Measurements from ENCODE around the gene POGZ.
A peak's percentile ranks its signal among the peaks of the same experiment; 100 is the strongest.

The POGZ gene

GRCh38 chr1:151478140-151478812, 19.0 kb upstream of the POGZ start:
- no peak for TF ChIP-seq CTCF (IDR thresholded peaks at IDR 0.05; ENCODE audit: low read depth, low read length)
- no peak overlapping the region for H3K4me3 ChIP-seq (replicated peaks in 1 of 2; ENCODE audit: low read depth in 2 of 2, low read length in 2 of 2)
- DNase-seq (ENCODE audit: low read depth in 2 of 2) = no peak

GRCh38 chr1:151477066-151477465, 17.8 kb upstream of the POGZ start:
- TF ChIP-seq CTCF (IDR thresholded peaks at IDR 0.05; ENCODE audit: low read depth, low read length) = no peak
- H3K4me3 ChIP-seq (replicated peaks in 1 of 2; ENCODE audit: low read depth in 2 of 2, low read length in 2 of 2) = no peak overlapping the region
- DNase-seq (ENCODE audit: low read depth in 2 of 2) = no peak

- no peak overlapping the region for H3K4me3 ChIP-seq (replicated peaks in 1 of 2; ENCODE audit: low read depth in 2 of 2, low read length in 2 of 2)
- TF ChIP-seq CTCF (IDR thresholded peaks at IDR 0.05; ENCODE audit: low read depth, low read length) = no peak
- DNase-seq (ENCODE audit: low read depth in 2 of 2) = no peak
Observed at GRCh38 chr1:151476083-151476482, 16.8 kb upstream of the POGZ start.

- H3K4me3 ChIP-seq (replicated peaks in 1 of 2; ENCODE audit: low read depth in 2 of 2, low read length in 2 of 2) = no peak overlapping the region
- DNase-seq (ENCODE audit: low read depth in 2 of 2) = peak in 1 of 2 donors; percentile 40
- TF ChIP-seq CTCF (IDR thresholded peaks at IDR 0.05; ENCODE audit: low read depth, low read length) = no peak
Observed at GRCh38 chr1:151475175-151475574, 15.9 kb upstream of the POGZ start.

GRCh38 chr1:151474745-151475144, 15.5 kb upstream of the POGZ start:
- DNase-seq (ENCODE audit: low read depth in 2 of 2) = no peak
- no peak for TF ChIP-seq CTCF (IDR thresholded peaks at IDR 0.05; ENCODE audit: low read depth, low read length)
- H3K4me3 ChIP-seq (replicated peaks in 1 of 2; ENCODE audit: low read depth in 2 of 2, low read length in 2 of 2) = no peak overlapping the region

GRCh38 chr1:151472856-151473731, 13.8 kb upstream of the POGZ start:
- peak overlapping the region; percentile 36 to 52 for H3K4me3 ChIP-seq (replicated peaks in 1 of 2; ENCODE audit: low read depth in 2 of 2, low read length in 2 of 2)
- DNase-seq (ENCODE audit: low read depth in 2 of 2) = peak; percentile 66 to 78
- TF ChIP-seq CTCF (IDR thresholded peaks at IDR 0.05; ENCODE audit: low read depth, low read length) = no peak
